K562 (cell line): ENCODE results near the gene CPED1. TPM values are rescaled to one million over a fixed set of nuclear protein-coding genes. Genes with fewer than 3 reads are reported as not detected.

Experiments
- CREB3L1 ChIP-seq: fragments of 450-650 bp; IDR thresholded peaks from 2 replicates; pipeline ENCODE4 v1.6.1; 2014; ENCODE audit warnings: low read depth, mild to moderate bottlenecking, moderate library complexity, borderline replicate concordance
- EP300 ChIP-seq: IDR thresholded peaks from 2 replicates; pipeline ENCODE4 v1.6.1; 2012; ENCODE audit warnings: low read length, improper control_type of control experiment
- GTF2E2 ChIP-seq: fragments of 200-800 bp; sonication (Bioruptor generic); IDR thresholded peaks from 2 replicates; pipeline ENCODE4 v1.6.1; 2016; ENCODE audit warnings: missing genetic modification characterization, missing compliant biosample characterization
- HDAC2 ChIP-seq: fragments of 450-650 bp; IDR thresholded peaks from 2 replicates; pipeline ENCODE4 v1.6.1; 2016; ENCODE audit warnings: mild to moderate bottlenecking
- IRF9 ChIP-seq: fragments of 450-650 bp; IDR thresholded peaks from 2 replicates; pipeline ENCODE4 v1.6.1; 2016; ENCODE audit warnings: missing biosample characterization, missing genetic modification characterization
- MCM7 ChIP-seq, 2 experiments: fragments of 450-650 bp; IDR thresholded peaks; 2 replicates each; pipeline ENCODE4 v1.6.1; 2016 to 2018
- MITF ChIP-seq: IDR thresholded peaks from 2 replicates; pipeline ENCODE4 v1.6.1; 2014; ENCODE audit warnings: antibody characterized with exemption
- MYBL2 ChIP-seq, 2 experiments: fragments of 450-650 bp in 1 of 2; sonication (generic) in 1 of 2; formaldehyde crosslinking in 1 of 2; IDR thresholded peaks; 2 replicates each; pipeline versions ENCODE4 v1.6.1 to v1.8.1; 2017 to 2022; ENCODE audit warnings: borderline replicate concordance in 1 of 2, inconsistent platforms in 1 of 2, low read depth in 1 of 2, mild to moderate bottlenecking in 1 of 2, missing genetic modification reagents in 1 of 2, moderate library complexity in 1 of 2
- MYNN ChIP-seq, 2 experiments: sonication (generic); formaldehyde crosslinking in 1 of 2; IDR thresholded peaks; 2 replicates each; pipeline versions ENCODE4 v1.5.0 to v1.6.1; 2016 to 2020; ENCODE audit warnings: antibody characterized with exemption in 1 of 2, missing genetic modification reagents in 1 of 2
- NONO ChIP-seq, 2 experiments: fragments of 200-400 bp in 1 of 2; fragments of 450-650 bp in 1 of 2; formaldehyde crosslinking in 1 of 2; IDR thresholded peaks; 2 replicates each; pipeline ENCODE4 v1.6.1; 2017; ENCODE audit warnings: low read depth in 2 of 2, mild to moderate bottlenecking in 2 of 2, moderate library complexity in 2 of 2, low read length in 1 of 2
- NR2C2 ChIP-seq, 2 experiments: fragments of 200-800 bp in 1 of 2; sonication (Bioruptor generic) in 1 of 2; sonication (generic) in 1 of 2; formaldehyde crosslinking in 1 of 2; IDR thresholded peaks; 2 replicates each; pipeline versions ENCODE4 v1.6.1 to v1.8.0; 2016 to 2022; ENCODE audit warnings: mild to moderate bottlenecking in 1 of 2, missing compliant biosample characterization in 1 of 2, missing genetic modification characterization in 1 of 2, missing genetic modification reagents in 1 of 2
- PRPF4 ChIP-seq: fragments of 200-400 bp; formaldehyde crosslinking; IDR thresholded peaks from one replicate; pipeline ENCODE4 v1.6.1; 2017; ENCODE audit warnings: low read length, low read depth, mild to moderate bottlenecking; ENCODE audit not compliant: insufficient read depth, poor library complexity, severe bottlenecking
- RHOXF2B ChIP-seq: fragments of 250-450 bp; sonication (Bioruptor Pico); conservative IDR thresholded peaks from 2 replicates; pipeline ENCODE4 v1.5.1; 2021
- RNF2 ChIP-seq: sonication (generic); IDR thresholded peaks from 2 replicates; pipeline ENCODE4 v1.6.1; 2016
- SMAD1 ChIP-seq: fragments of 150-350 bp; IDR thresholded peaks from 2 replicates; pipeline ENCODE4 v1.6.1; 2014; ENCODE audit warnings: low read length, low read depth; ENCODE audit not compliant: partially characterized antibody
- SPI1 ChIP-seq: IDR thresholded peaks from 2 replicates; pipeline ENCODE4 v1.6.1; 2011; ENCODE audit warnings: low read depth, low read length, control low read depth, borderline replicate concordance
- TCF3 ChIP-seq: sonication (generic); formaldehyde crosslinking; IDR thresholded peaks from 2 replicates; pipeline ENCODE4 v1.4.0; 2020; ENCODE audit warnings: mild to moderate bottlenecking, missing genetic modification reagents
- TCFL5 ChIP-seq: fragments of 250-450 bp; sonication (Bioruptor Pico); conservative IDR thresholded peaks from 2 replicates; pipeline ENCODE4 v1.6.1; 2021; ENCODE audit warnings: mild to moderate bottlenecking, moderate library complexity, matching md5 sums
- ZBED1 ChIP-seq: IDR thresholded peaks from 2 replicates; pipeline ENCODE4 v1.6.1; 2014
- ZBTB2 ChIP-seq: fragments of 450-650 bp; IDR thresholded peaks from 2 replicates; pipeline ENCODE4 v1.6.1; 2016; ENCODE audit warnings: antibody characterized with exemption
- ZBTB8A ChIP-seq: fragments of 450-650 bp; IDR thresholded peaks from 2 replicates; pipeline ENCODE4 v1.6.1; 2018; ENCODE audit warnings: mild to moderate bottlenecking, moderate library complexity; ENCODE audit not compliant: partially characterized antibody
- ZNF134 ChIP-seq: fragments of 250-450 bp; sonication (Bioruptor Pico); conservative IDR thresholded peaks from 2 replicates; pipeline ENCODE4 v1.4.0; 2020
- ZNF830 ChIP-seq: fragments of 250-450 bp; sonication (Bioruptor Pico); IDR thresholded peaks from 2 replicates; pipeline ENCODE4 v1.5.0; 2021; ENCODE audit warnings: mild to moderate bottlenecking
- polyA plus RNA-seq, 8 experiments: library from polyadenylated mRNA; depleted of rRNA in 4 of 8; stranded (reverse) in 5 of 8; unstranded in 3 of 8; fragments of >200 nt; fragmentation: Nextera tagmentation in 2 of 8; fragmentation: Illumina TruSeq in 1 of 8; extraction: Ambion mirVana in 2 of 8; extraction: Trizol in 1 of 8; gene quantifications; 2 replicates each; pipeline versions ENCODE4 v1.2.1 to v1.2.3, GENCODE V29; 2011 to 2014; ENCODE audit warnings: inconsistent platforms in 1 of 8, missing spikeins in 1 of 8
- total RNA-seq, 7 experiments: library from RNA; depleted of rRNA in 6 of 7; stranded (reverse); fragments of >200 nt in 6 of 7; fragmentation: Illumina TruSeq in 2 of 7; extraction: Trizol in 2 of 7; gene quantifications; 2 replicates each; pipeline versions ENCODE4 v1.2.1 to v1.2.3, GENCODE V29; 2011 to 2021; ENCODE audit warnings: low replicate concordance in 1 of 7

Gene CPED1
- total and polyA plus RNA-seq, 9 of the 15 experiments (the other 6 are each of a cell fraction or from before 2014, with no cell fraction given) = 195 to 393 (median 290) TPM

GRCh38 chr7:121032645-121033460, 44.3 kb downstream of the CPED1 start (continued):
- TF ChIP-seq ZBTB2 (no peak), RHOXF2B (no peak), ZBED1 (no peak), MYBL2 (IDR thresholded peaks at IDR 0.05; ENCODE audit: low read depth) (no peak), MYBL2 (CRISPR knock-in tag; IDR thresholded peaks at IDR 0.05; ENCODE audit: borderline replicate concordance) (no peak), NR2C2 (CRISPR knock-in tag; IDR thresholded peaks at IDR 0.05) (no peak), NR2C2 (tag; IDR thresholded peaks at IDR 0.05) (peak; percentile 35; the same call in 1 of the 2 replicates), ZNF134 (CRISPR knock-in tag) (no peak), IRF9 (tag) (no peak), PRPF4 (no peak), ZBTB8A (peak; percentile 18), CREB3L1 (no peak), MCM7 (IDR thresholded peaks at IDR 0.05) (no peak), SMAD1 (no peak), MITF (no peak), TCF3 (CRISPR knock-in tag) (peak; percentile 23; the same call in 1 of the 2 replicates), NONO (IDR thresholded peaks at IDR 0.05; ENCODE audit: low read depth in 2 of 2, low read length in 1 of 2) (no peak), HDAC2 (0 out of 2 replicates have a peak, but pooled peaks have one; percentile 32), TCFL5 (CRISPR knock-in tag) (no peak), GTF2E2 (no peak), RNF2 (no peak), EP300 (peak; percentile 3; the same call in 1 of the 2 replicates), MYNN (IDR thresholded peaks at IDR 0.05) (no peak), MYNN (CRISPR knock-in tag; IDR thresholded peaks at IDR 0.05) (no peak), ZNF830 (CRISPR knock-in tag) (no peak), SPI1 (no peak)
